Large intestine (tissue), 3 donors: ENCODE data around the gene PTGS2. TPM values are rescaled to one million over a fixed set of nuclear protein-coding genes. Genes with fewer than 3 reads are reported as not detected.
"Not testable (repeated sequence)": the region's sequence is repeated elsewhere in the genome, so short reads cannot be mapped to it uniquely, and the experiment has no call there.

Source experiments
- DNase-seq, 2 donors: peaks; one replicate each; pipeline versions ENCODE4 v3.0.0 to v3.0.0-alpha.2; 2013
- H3K27ac ChIP-seq: one replicate; pipeline ENCODE4 v1.5.1; 2013; ENCODE audit warnings: low read length
- H3K27me3 ChIP-seq: 2 replicates; pipeline ENCODE4 v1.6.1; 2013; ENCODE audit warnings: low read length; ENCODE audit not compliant: control insufficient read depth, insufficient read depth
- H3K36me3 ChIP-seq: 2 replicates; pipeline ENCODE4 v1.6.1; 2013; ENCODE audit warnings: low read length; ENCODE audit not compliant: control insufficient read depth, insufficient read depth
- H3K4me1 ChIP-seq: one replicate; pipeline ENCODE4 v1.6.1; 2013; ENCODE audit warnings: low read length; ENCODE audit not compliant: control insufficient read depth, insufficient read depth
- H3K4me3 ChIP-seq: one replicate; pipeline ENCODE4 v1.5.1; 2013; ENCODE audit warnings: low read length
- H3K9me3 ChIP-seq: one replicate; pipeline ENCODE4 v1.6.1; 2013; ENCODE audit warnings: mild to moderate bottlenecking, low read depth, low read length, moderate library complexity; ENCODE audit not compliant: control insufficient read depth
- WGBS: methylation state at CpG from one replicate; pipeline ENCODE4 v1.1.5; 2013; ENCODE audit warnings: low lambda C conversion rate; ENCODE audit not compliant: insufficient coverage; 5-methylcytosine and 5-hydroxymethylcytosine counted together
- polyA plus RNA-seq: library from polyadenylated mRNA; unstranded; fragments of 120-200 nt; gene quantifications from one replicate; pipeline ENCODE4 v1.2.1, GENCODE V29; 2013

PTGS2 gene
- polyA plus RNA-seq, 1 donor = 12.3 TPM

- 81% methylated on average over 2 of the region's 2 CpGs for WGBS
- Histone ChIP-seq H3K36me3 (peaks cover 3% of the 10 kb centered on the region), H3K4me1 (no peaks in the 10 kb centered on the region), H3K27me3 (no peaks in the 10 kb centered on the region), H3K9me3 (no peaks in the 10 kb centered on the region), H3K27ac (no peak overlapping the region), H3K4me3 (no peak overlapping the region)
- no peak for DNase-seq
Observed at GRCh38 chr1:186671136-186671825, 8.9 kb downstream of the PTGS2 start.

- WGBS = 100% methylated on average over 2 of the region's 2 CpGs
- DNase-seq = no peak
Observed at GRCh38 chr1:186670297-186671135, 9.7 kb downstream of the PTGS2 start.

GRCh38 chr1:186669784-186670183 lies 10.4 kb downstream of the PTGS2 start:
- not testable (repeated sequence) for H3K27ac ChIP-seq, H3K36me3 ChIP-seq, H3K9me3 ChIP-seq, DNase-seq, H3K4me3 ChIP-seq, H3K27me3 ChIP-seq, H3K4me1 ChIP-seq
- no CpG with 5 or more reads among the region's 3 CpGs for WGBS

More at GRCh38 chr1:186670297-186671135, 9.7 kb downstream of the PTGS2 start:
- Histone ChIP-seq H3K27me3 (no peaks in the 10 kb centered on the region), H3K4me3 (no peak overlapping the region), H3K36me3 (peaks cover 3% of the 10 kb centered on the region), H3K9me3 (no peaks in the 10 kb centered on the region), H3K4me1 (no peaks in the 10 kb centered on the region), H3K27ac (no peak overlapping the region)

- H3K27ac ChIP-seq, DNase-seq: not testable (repeated sequence)
- WGBS = 100% methylated on average over 1 of the region's 8 CpGs
Observed at GRCh38 chr1:186664217-186664616, 16.0 kb downstream of the PTGS2 start.

GRCh38 chr1:186662752-186663151 lies 17.5 kb downstream of the PTGS2 start:
- H3K4me3 ChIP-seq = no peak overlapping the region
- no peak overlapping the region for H3K27ac ChIP-seq
- no peak for DNase-seq
- no peaks in the 10 kb centered on the region for H3K4me1 ChIP-seq
- H3K27me3 ChIP-seq = no peaks in the 10 kb centered on the region
- no peaks in the 10 kb centered on the region for H3K36me3 ChIP-seq
- H3K9me3 ChIP-seq = no peaks in the 10 kb centered on the region

More at GRCh38 chr1:186664217-186664616, 16.0 kb downstream of the PTGS2 start:
- not testable (repeated sequence) for H3K27me3 ChIP-seq, H3K4me1 ChIP-seq, H3K9me3 ChIP-seq, H3K36me3 ChIP-seq, H3K4me3 ChIP-seq

- Histone ChIP-seq H3K27ac (no peak overlapping the region), H3K36me3 (no peaks in the 10 kb centered on the region), H3K4me1 (no peaks in the 10 kb centered on the region), H3K9me3 (no peaks in the 10 kb centered on the region), H3K4me3 (no peak overlapping the region), H3K27me3 (no peaks in the 10 kb centered on the region)
- DNase-seq = no peak
Observed at GRCh38 chr1:186659890-186660341, 20.3 kb downstream of the PTGS2 start.

GRCh38 chr1:186658999-186659398 lies 21.2 kb downstream of the PTGS2 start:
- Histone ChIP-seq H3K27me3 (no peaks in the 10 kb centered on the region), H3K9me3 (no peaks in the 10 kb centered on the region), H3K27ac (no peak overlapping the region), H3K4me3 (no peak overlapping the region), H3K4me1 (no peaks in the 10 kb centered on the region), H3K36me3 (no peaks in the 10 kb centered on the region)
- no peak for DNase-seq

GRCh38 chr1:186657481-186657880 lies 22.7 kb downstream of the PTGS2 start:
- no peaks in the 10 kb centered on the region for H3K9me3 ChIP-seq
- no peak overlapping the region for H3K27ac ChIP-seq
- no peaks in the 10 kb centered on the region for H3K27me3 ChIP-seq
- no peak overlapping the region for H3K4me3 ChIP-seq
- WGBS = no CpG with 5 or more reads among the region's 2 CpGs
- no peaks in the 10 kb centered on the region for H3K36me3 ChIP-seq
- no peak for DNase-seq
- H3K4me1 ChIP-seq = no peaks in the 10 kb centered on the region

GRCh38 chr1:186655876-186656275 lies 24.3 kb downstream of the PTGS2 start:
- H3K4me3 ChIP-seq = no peak overlapping the region
- no peak for DNase-seq
- no peaks in the 10 kb centered on the region for H3K4me1 ChIP-seq
- H3K9me3 ChIP-seq = no peaks in the 10 kb centered on the region
- WGBS = 100% methylated on average over 1 of the region's 3 CpGs
- no peak overlapping the region for H3K27ac ChIP-seq
- H3K27me3 ChIP-seq = no peaks in the 10 kb centered on the region
- no peaks in the 10 kb centered on the region for H3K36me3 ChIP-seq

GRCh38 chr1:186654741-186655140 lies 25.5 kb downstream of the PTGS2 start:
- WGBS = 100% methylated on average over 2 of the region's 3 CpGs

GRCh38 chr1:186653312-186653711 lies 26.9 kb downstream of the PTGS2 start:
- Histone ChIP-seq H3K4me3 (no peak overlapping the region), H3K27me3 (no peaks in the 10 kb centered on the region), H3K9me3 (no peaks in the 10 kb centered on the region), H3K36me3 (no peaks in the 10 kb centered on the region), H3K27ac (no peak overlapping the region), H3K4me1 (no peaks in the 10 kb centered on the region)
- DNase-seq = no peak
- whole genome bisulfite sequencing = 100% methylated on average over 2 of the region's 2 CpGs

More at GRCh38 chr1:186654741-186655140, 25.5 kb downstream of the PTGS2 start:
- Histone ChIP-seq H3K27me3 (no peaks in the 10 kb centered on the region), H3K4me1 (no peaks in the 10 kb centered on the region), H3K9me3 (no peaks in the 10 kb centered on the region), H3K4me3 (no peak overlapping the region), H3K27ac (no peak overlapping the region), H3K36me3 (no peaks in the 10 kb centered on the region)
- no peak for DNase-seq
